Liver (tissue), 9 donors: Measurements from ENCODE around the gene BRSK1. TPM values are rescaled to one million over a fixed set of nuclear protein-coding genes. Genes with fewer than 3 reads are reported as not detected.

ENCODE experiments used
- DNase-seq: peaks from one replicate; pipeline ENCODE4 v3.0.0-alpha.2; 2017; ENCODE audit warnings: low spot score
- H3K27ac ChIP-seq, 2 donors: one replicate each; pipeline ENCODE4 v1.7.0; 2013; ENCODE audit warnings: inconsistent platforms in 2 of 2, low read length in 2 of 2, control low read depth in 1 of 2, low read depth in 1 of 2, mild to moderate bottlenecking in 1 of 2
- H3K27me3 ChIP-seq, 4 donors: one replicate each; pipeline versions ENCODE4 v1.6.1 to v1.7.0; 2013; ENCODE audit warnings: low read length in 3 of 4, inconsistent platforms in 1 of 4, mild to moderate bottlenecking in 1 of 4, moderate library complexity in 1 of 4; ENCODE audit not compliant: control insufficient read depth in 4 of 4, insufficient read depth in 4 of 4
- H3K36me3 ChIP-seq, 4 donors: one replicate each; pipeline versions ENCODE4 v1.6.1 to v1.7.0; 2013; ENCODE audit warnings: low read length in 3 of 4, mild to moderate bottlenecking in 3 of 4, low read depth in 1 of 4, moderate library complexity in 1 of 4; ENCODE audit not compliant: control insufficient read depth in 4 of 4, insufficient read depth in 3 of 4
- H3K4me1 ChIP-seq, 4 donors: one replicate each; pipeline versions ENCODE4 v1.6.1 to v1.7.0; 2013; ENCODE audit warnings: low read length in 3 of 4, mild to moderate bottlenecking in 3 of 4, moderate library complexity in 1 of 4; ENCODE audit not compliant: control insufficient read depth in 4 of 4, insufficient read depth in 4 of 4
- H3K4me3 ChIP-seq, 3 donors: one replicate each; pipeline versions ENCODE4 v1.6.1 to v1.7.0; 2013; ENCODE audit warnings: low read length in 3 of 3, control low read depth in 1 of 3, low read depth in 1 of 3, mild to moderate bottlenecking in 1 of 3
- H3K9ac ChIP-seq, 2 donors: one replicate each; pipeline ENCODE4 v1.7.0; 2013; ENCODE audit warnings: low read length in 2 of 2, mild to moderate bottlenecking in 2 of 2, moderate library complexity in 2 of 2, control low read depth in 1 of 2, low read depth in 1 of 2
- H3K9me3 ChIP-seq, 4 donors: one replicate each; pipeline versions ENCODE4 v1.6.1 to v1.7.0; 2013; ENCODE audit warnings: low read length in 3 of 4; ENCODE audit not compliant: control insufficient read depth in 4 of 4
- CTCF ChIP-seq: fragments of 150-350 bp; IDR thresholded peaks from 2 replicates; pipeline ENCODE4 v1.5.1; 2017; ENCODE audit warnings: improper control_type of control experiment, low read depth, low read length; ENCODE audit not compliant: missing input control
- EGR1 ChIP-seq, 2 donors: IDR thresholded peaks; 2 replicates each; pipeline ENCODE4 v1.6.1; 2016 to 2018; ENCODE audit warnings: antibody characterized with exemption in 2 of 2, low read depth in 2 of 2
- FOXA1 ChIP-seq: IDR thresholded peaks from 2 replicates; pipeline ENCODE4 v1.6.1; 2016; ENCODE audit warnings: antibody characterized with exemption
- FOXA2 ChIP-seq: IDR thresholded peaks from 2 replicates; pipeline ENCODE4 v1.6.1; 2016; ENCODE audit warnings: antibody characterized with exemption
- HNF4A ChIP-seq, 2 donors: conservative IDR thresholded peaks; 2 replicates each; pipeline ENCODE4 v1.6.1; 2016; ENCODE audit warnings: antibody characterized with exemption in 2 of 2, mild to moderate bottlenecking in 2 of 2
- HNF4G ChIP-seq: IDR thresholded peaks from 2 replicates; pipeline ENCODE4 v1.6.1; 2016; ENCODE audit warnings: antibody characterized with exemption
- JUND ChIP-seq, 2 donors: IDR thresholded peaks; 2 replicates each; pipeline ENCODE4 v1.6.1; 2016; ENCODE audit warnings: antibody characterized with exemption in 2 of 2
- NR2F2 ChIP-seq: IDR thresholded peaks from 2 replicates; pipeline ENCODE4 v1.6.1; 2016; ENCODE audit warnings: antibody characterized with exemption
- RAD21 ChIP-seq, 2 donors: IDR thresholded peaks; 2 replicates each; pipeline ENCODE4 v1.6.1; 2016; ENCODE audit warnings: antibody characterized with exemption in 2 of 2, mild to moderate bottlenecking in 2 of 2
- RXRA ChIP-seq, 2 donors: IDR thresholded peaks; 2 replicates each; pipeline ENCODE4 v1.6.1; 2017 to 2018; ENCODE audit warnings: antibody characterized with exemption in 2 of 2, mild to moderate bottlenecking in 1 of 2
- SP1 ChIP-seq: IDR thresholded peaks from 2 replicates; pipeline ENCODE4 v1.6.1; 2018; ENCODE audit warnings: antibody characterized with exemption, mild to moderate bottlenecking
- TAF1 ChIP-seq: conservative IDR thresholded peaks from 2 replicates; pipeline ENCODE4 v1.6.1; 2016; ENCODE audit warnings: antibody characterized with exemption, mild to moderate bottlenecking
- YY1 ChIP-seq: IDR thresholded peaks from 2 replicates; pipeline ENCODE4 v1.6.1; 2016; ENCODE audit warnings: antibody characterized with exemption, mild to moderate bottlenecking
- whole genome bisulfite sequencing: extraction: QIAGEN DNeasy Blood & Tissue Kit; methylation state at CpG from one replicate; pipeline ENCODE4 v1.1.7; 2013; 5-methylcytosine and 5-hydroxymethylcytosine counted together
- polyA plus RNA-seq, 2 donors: library from polyadenylated mRNA; stranded (reverse) in 1 of 2; unstranded in 1 of 2; fragments of 200-250 nt in 1 of 2; fragments of >200 nt in 1 of 2; fragmentation: Nextera tagmentation in 1 of 2; extraction: Ambion mirVana in 1 of 2; gene quantifications; one replicate each; pipeline versions ENCODE4 v1.2.1 to v1.2.3, GENCODE V29; 2013 to 2015
- total RNA-seq, 2 donors: library from RNA; depleted of rRNA; stranded (reverse); fragments of >200 nt; gene quantifications; one replicate each; pipeline ENCODE4 v1.2.3, GENCODE V29; 2014
- TF ChIP-seq, protein P1 (sequence below): IDR thresholded peaks from 2 replicates; pipeline ENCODE4 v1.6.1; 2016; ENCODE audit warnings: antibody characterized with exemption, mild to moderate bottlenecking
- TF ChIP-seq, protein P2 (sequence below): IDR thresholded peaks from 2 replicates; pipeline ENCODE4 v1.6.1; 2016; ENCODE audit warnings: antibody characterized with exemption
- TF ChIP-seq, protein P3 (sequence below): IDR thresholded peaks from 2 replicates; pipeline ENCODE4 v1.6.1; 2016; ENCODE audit warnings: antibody characterized with exemption
- donor health status: healthy.
- donor health status: healthy.
- donor health status: healthy.
- donor health status: healthy.
- donor health status: healthy.

BRSK1 gene
- total and polyA plus RNA-seq, 4 donors, result 0.10 to 0.65 (median 0.42) TPM; not detected in 1

GRCh38 chr19:55353803-55354697 lies 70.3 kb downstream of the BRSK1 start (continued):
- TF ChIP-seq, protein P1, sequence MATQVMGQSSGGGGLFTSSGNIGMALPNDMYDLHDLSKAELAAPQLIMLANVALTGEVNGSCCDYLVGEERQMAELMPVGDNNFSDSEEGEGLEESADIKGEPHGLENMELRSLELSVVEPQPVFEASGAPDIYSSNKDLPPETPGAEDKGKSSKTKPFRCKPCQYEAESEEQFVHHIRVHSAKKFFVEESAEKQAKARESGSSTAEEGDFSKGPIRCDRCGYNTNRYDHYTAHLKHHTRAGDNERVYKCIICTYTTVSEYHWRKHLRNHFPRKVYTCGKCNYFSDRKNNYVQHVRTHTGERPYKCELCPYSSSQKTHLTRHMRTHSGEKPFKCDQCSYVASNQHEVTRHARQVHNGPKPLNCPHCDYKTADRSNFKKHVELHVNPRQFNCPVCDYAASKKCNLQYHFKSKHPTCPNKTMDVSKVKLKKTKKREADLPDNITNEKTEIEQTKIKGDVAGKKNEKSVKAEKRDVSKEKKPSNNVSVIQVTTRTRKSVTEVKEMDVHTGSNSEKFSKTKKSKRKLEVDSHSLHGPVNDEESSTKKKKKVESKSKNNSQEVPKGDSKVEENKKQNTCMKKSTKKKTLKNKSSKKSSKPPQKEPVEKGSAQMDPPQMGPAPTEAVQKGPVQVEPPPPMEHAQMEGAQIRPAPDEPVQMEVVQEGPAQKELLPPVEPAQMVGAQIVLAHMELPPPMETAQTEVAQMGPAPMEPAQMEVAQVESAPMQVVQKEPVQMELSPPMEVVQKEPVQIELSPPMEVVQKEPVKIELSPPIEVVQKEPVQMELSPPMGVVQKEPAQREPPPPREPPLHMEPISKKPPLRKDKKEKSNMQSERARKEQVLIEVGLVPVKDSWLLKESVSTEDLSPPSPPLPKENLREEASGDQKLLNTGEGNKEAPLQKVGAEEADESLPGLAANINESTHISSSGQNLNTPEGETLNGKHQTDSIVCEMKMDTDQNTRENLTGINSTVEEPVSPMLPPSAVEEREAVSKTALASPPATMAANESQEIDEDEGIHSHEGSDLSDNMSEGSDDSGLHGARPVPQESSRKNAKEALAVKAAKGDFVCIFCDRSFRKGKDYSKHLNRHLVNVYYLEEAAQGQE, result no peak
- no peak for TF ChIP-seq TAF1

- DNase-seq, result no peak
Observed at GRCh38 chr19:55354698-55355212, 71.0 kb downstream of the BRSK1 start, which contains the start of gene COX6B2. Gene COX6B2 (minus strand): TSS chr19:55354719. CDS start chr19:55354521, 198 bp downstream.

DNA sequence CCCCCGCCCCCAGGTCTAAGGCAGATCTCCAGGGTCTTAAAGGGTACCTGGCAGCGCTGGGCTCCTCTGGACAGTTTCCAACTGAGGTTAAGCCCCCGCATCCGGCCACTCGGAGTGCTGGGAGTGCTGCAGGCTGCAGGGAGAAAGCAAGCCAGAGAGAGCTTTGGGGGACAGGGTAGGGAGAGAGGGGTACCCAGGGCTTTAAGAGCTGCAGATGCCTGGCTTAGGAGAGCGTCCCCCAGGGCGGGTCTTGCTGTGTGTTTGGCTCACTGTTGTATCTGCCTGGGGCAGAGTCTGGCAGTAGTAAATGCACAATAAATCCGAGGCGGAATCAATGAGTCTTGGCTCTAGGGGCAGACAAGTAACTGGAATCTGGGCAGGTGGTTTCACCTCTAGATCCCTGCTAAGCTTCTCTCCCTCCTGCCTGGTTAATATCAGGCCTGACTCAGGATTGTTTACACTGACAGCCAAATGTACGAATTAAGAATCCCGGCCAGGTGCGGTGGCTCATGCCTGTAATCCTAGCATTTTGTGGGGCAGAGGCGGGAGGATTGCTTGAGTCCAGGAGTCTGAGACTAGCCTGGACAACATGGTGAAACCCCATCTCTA lies 71.5 kb downstream of the BRSK1 start:
- H3K27me3 ChIP-seq, result peaks cover 0 to 8% (median 6%) of the 10 kb centered on the region in 4 donors
- WGBS, result 31% methylated on average over 13 of the region's 13 CpGs
- H3K9me3 ChIP-seq, result no peaks in the 10 kb centered on the region
- TF ChIP-seq, protein P1, result no peak
- TF ChIP-seq RAD21 (IDR thresholded peaks at IDR 0.05) (no peak), EGR1 (IDR thresholded peaks at IDR 0.05; ENCODE audit: low read depth in 2 of 2) (no peak), JUND (IDR thresholded peaks at IDR 0.05) (no peak), YY1 (no peak), CTCF (no peak), RXRA (IDR thresholded peaks at IDR 0.05) (no peak), FOXA2 (no peak), SP1 (no peak), HNF4G (no peak), NR2F2 (no peak), HNF4A (conservative IDR thresholded peaks at IDR 0.05) (no peak), FOXA1 (no peak)
- TF ChIP-seq, protein P2, sequence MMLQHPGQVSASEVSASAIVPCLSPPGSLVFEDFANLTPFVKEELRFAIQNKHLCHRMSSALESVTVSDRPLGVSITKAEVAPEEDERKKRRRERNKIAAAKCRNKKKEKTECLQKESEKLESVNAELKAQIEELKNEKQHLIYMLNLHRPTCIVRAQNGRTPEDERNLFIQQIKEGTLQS, result no peak
- TF ChIP-seq, protein P3, sequence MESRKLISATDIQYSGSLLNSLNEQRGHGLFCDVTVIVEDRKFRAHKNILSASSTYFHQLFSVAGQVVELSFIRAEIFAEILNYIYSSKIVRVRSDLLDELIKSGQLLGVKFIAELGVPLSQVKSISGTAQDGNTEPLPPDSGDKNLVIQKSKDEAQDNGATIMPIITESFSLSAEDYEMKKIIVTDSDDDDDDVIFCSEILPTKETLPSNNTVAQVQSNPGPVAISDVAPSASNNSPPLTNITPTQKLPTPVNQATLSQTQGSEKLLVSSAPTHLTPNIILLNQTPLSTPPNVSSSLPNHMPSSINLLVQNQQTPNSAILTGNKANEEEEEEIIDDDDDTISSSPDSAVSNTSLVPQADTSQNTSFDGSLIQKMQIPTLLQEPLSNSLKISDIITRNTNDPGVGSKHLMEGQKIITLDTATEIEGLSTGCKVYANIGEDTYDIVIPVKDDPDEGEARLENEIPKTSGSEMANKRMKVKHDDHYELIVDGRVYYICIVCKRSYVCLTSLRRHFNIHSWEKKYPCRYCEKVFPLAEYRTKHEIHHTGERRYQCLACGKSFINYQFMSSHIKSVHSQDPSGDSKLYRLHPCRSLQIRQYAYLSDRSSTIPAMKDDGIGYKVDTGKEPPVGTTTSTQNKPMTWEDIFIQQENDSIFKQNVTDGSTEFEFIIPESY, result no peak

More at GRCh38 chr19:55354698-55355212, 71.0 kb downstream of the BRSK1 start, which contains the start of gene COX6B2:
- WGBS, result 4% methylated on average over 41 of the region's 43 CpGs
- peaks cover 0 to 8% (median 6%) of the 10 kb centered on the region in 4 donors for H3K27me3 ChIP-seq
- TF ChIP-seq FOXA2 (no peak), JUND (IDR thresholded peaks at IDR 0.05) (no peak)
- no peaks in the 10 kb centered on the region for H3K9me3 ChIP-seq
- no peaks in the 10 kb centered on the region for H3K36me3 ChIP-seq
- no peak within 1 kb of the TSS for H3K9ac ChIP-seq
- H3K4me1 ChIP-seq, result peaks cover 0 to 4% (median 1%) of the 10 kb centered on the region in 4 donors
- H3K4me3 ChIP-seq, result peak within 1 kb of the TSS in 1 of 3 donors; percentile 34
- H3K27ac ChIP-seq, result no peak within 1 kb of the TSS

More for the DNA sequence above, 71.5 kb downstream of the BRSK1 start:
- Histone ChIP-seq H3K36me3 (no peaks in the 10 kb centered on the region), H3K9ac (no peak overlapping the region), H3K27ac (no peak overlapping the region), H3K4me1 (peaks cover 0 to 4% (median 1%) of the 10 kb centered on the region in 4 donors), H3K4me3 (no peak overlapping the region)
- no peak for DNase-seq
